HPDE6-E6E7 (cell line): ENCODE results near the gene PCDH20.
"Not testable (repeated sequence)": the region's sequence is repeated elsewhere in the genome, so short reads cannot be mapped to it uniquely, and the experiment has no call there.

Experiments used
- DNase-seq: peaks from one replicate; pipeline ENCODE4 v3.0.0; 2011; ENCODE audit warnings: missing footprints; ENCODE audit errors: extremely low spot score

PCDH20 gene, protein sequence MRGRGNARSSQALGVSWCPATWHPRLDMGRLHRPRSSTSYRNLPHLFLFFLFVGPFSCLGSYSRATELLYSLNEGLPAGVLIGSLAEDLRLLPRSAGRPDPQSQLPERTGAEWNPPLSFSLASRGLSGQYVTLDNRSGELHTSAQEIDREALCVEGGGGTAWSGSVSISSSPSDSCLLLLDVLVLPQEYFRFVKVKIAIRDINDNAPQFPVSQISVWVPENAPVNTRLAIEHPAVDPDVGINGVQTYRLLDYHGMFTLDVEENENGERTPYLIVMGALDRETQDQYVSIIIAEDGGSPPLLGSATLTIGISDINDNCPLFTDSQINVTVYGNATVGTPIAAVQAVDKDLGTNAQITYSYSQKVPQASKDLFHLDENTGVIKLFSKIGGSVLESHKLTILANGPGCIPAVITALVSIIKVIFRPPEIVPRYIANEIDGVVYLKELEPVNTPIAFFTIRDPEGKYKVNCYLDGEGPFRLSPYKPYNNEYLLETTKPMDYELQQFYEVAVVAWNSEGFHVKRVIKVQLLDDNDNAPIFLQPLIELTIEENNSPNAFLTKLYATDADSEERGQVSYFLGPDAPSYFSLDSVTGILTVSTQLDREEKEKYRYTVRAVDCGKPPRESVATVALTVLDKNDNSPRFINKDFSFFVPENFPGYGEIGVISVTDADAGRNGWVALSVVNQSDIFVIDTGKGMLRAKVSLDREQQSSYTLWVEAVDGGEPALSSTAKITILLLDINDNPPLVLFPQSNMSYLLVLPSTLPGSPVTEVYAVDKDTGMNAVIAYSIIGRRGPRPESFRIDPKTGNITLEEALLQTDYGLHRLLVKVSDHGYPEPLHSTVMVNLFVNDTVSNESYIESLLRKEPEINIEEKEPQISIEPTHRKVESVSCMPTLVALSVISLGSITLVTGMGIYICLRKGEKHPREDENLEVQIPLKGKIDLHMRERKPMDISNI

DNA sequence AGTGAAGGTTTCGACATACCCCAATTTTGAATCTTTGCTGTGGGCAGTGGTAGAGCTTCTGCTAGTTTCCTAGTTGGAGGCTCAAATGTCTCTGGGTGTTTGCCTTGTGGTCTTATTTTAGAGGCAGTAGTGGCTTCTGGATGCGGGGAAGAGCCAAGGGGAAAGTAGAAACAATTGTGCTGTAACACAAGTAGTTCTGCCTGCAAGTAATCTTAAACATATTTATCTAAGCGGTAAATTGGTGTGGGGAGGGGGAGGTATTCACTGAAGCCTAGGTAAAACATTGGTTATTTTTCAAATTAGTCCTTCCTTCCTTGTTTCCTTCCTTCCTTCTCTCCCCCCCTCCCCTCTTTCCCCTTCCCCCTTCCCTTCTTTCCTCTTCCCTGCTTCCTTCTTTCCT lies at the start of gene PCDH20:
PCDH20 (minus strand) TSS at position 101 of the 400 bp plus-strand sequence. CDS start 691 bp downstream, outside the sequence.
- DNase-seq, result no peak

DNA sequence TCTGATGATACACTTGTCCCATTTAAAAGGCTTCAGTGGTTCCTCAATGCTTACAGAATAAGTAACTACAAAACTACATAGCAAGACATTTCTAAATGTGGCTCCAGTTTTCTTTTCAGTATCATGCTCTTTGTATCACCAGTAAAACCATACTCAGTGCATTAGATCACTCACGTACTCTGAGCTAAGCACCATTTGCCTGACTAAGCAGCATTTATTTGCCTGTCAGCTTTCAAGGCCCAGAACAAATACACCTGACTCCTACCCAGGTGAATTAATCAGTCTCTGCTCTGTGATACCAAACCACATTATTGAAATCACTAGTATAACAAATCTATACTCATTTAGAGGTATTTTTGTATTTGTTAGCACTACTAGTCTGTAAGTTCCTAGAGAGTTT lies 47.4 kb upstream of the PCDH20 start:
- DNase-seq, result no peak

DNA sequence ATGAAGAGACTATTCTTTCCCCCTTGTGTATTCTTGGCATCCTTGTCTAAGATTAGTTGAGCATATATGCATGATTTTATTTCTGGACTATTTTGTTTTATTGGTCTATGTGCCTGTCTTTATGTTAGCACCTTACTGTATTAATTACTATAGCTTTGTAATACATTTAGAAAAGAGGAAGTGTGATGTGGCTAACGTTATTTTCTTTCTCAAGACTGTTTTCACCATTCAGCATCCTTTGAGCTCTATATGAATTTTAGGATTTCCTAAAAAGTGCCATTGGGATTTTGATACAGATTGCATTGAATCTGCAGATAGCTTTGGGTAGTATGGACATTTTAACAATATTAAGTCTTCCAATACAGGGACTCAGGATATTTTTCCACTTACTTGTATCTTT lies 37.5 kb upstream of the PCDH20 start:
- DNase-seq, result no peak

DNA sequence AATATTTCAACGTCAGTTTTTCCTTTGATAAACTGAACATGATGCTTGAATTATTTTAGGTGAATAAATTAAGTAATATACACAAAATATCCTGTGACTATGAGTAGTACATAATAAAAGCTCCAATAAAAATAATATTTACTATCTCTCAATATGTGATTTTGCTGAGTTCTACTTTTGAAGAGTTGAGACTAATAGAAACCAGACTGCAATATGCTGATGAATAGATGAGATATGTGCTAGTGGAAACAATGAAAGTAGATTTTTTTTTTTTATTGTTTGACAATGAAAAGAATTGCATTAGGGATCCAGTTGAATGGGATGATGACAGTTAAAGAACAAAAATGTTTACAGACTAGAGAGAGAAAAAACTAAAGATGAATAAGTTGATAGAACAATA lies 16.4 kb upstream of the PCDH20 start:
- DNase-seq, result no peak

DNA sequence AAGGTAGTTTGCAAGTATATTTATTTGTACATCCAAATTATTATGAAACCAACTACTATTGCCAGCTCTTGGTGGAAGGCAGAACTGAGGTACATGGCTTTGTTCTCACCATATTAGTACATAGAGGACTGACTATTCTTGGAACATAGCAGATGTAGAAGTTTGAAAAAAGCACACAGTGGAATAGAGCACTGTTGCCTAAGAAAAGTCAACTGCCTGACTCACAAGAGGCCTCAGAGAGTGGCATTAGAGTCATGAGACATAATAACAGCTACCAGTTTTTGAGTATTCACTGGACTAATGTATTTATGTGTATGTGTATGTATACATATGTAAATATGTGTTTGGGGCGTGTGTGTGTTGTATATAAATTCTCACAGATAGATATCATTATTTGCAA lies 8.3 kb upstream of the PCDH20 start:
- DNase-seq, result no peak

DNA sequence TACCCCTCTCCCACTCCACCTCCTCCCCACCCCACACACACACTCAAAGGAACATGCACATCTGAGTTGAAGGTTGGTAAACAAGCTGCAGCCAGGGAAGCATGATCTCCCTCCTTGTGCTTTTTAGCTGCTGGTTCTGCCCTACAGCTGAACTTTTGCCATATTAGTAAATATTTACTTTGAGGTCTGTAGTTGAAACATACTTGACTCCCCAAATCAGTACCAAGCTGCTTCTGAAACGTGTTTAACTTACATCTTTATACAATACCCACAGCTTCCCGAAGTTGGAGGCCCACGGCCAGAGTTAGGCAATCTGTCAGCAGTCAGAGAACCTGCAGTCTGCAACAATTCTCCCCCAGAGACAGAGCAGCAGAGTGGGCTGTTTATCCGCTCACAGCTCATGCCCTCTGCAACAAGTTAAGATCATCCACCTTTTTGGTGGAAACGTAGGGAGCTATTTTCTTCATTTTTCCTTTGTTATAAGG lies 1.5 kb upstream of the PCDH20 start:
- no peak for DNase-seq

DNA sequence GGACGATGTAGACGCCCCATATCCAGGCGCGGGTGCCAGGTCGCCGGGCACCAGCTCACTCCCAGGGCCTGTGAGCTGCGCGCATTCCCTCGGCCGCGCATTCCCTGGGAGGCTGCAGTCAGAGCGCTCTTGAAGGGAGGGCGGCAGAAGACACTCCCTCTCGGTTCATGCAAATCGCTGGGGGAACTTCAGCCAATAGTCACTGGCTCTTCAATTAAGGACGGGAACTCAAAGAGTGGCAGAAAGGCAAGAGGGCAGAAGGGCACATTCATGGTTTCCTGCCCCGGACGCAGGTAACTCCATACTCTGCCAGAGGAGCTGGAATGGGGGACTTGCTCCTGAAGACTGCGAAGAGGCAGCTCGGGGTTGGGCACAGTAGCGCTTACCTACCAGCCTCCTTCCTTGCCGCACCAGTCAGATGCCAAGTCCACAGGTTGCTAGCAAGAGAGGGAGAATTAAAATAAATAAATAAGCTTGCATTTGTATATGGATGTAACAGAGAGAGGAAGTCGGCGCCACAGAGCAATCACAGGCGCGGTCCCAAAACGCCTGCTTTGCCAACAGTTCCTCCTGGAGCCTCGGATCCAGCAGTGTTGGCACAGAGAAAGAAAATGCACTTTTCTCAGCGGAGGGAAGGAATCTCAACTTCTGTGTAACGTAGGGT lies 459 bp downstream of the PCDH20 start:
- peak; percentile 52 for DNase-seq

DNA sequence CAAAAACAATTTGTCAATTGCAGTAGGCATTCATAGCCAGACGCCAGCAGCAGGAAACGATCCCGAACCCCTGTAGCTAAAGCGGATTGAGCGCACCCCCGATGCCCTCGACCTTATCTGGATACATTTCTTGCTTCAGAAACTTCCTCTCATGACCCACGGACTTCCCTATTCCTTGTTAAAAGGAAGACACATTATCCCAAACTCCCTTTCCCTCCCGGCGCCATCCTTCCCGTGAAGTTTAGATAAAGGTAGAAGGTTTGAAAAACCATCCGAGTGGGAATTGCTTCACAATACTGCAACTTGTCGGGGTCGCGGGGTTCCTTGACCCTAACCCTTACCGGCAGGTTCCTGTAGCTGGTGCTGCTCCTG lies 977 bp downstream of the PCDH20 start:
- DNase-seq, result no peak

DNA sequence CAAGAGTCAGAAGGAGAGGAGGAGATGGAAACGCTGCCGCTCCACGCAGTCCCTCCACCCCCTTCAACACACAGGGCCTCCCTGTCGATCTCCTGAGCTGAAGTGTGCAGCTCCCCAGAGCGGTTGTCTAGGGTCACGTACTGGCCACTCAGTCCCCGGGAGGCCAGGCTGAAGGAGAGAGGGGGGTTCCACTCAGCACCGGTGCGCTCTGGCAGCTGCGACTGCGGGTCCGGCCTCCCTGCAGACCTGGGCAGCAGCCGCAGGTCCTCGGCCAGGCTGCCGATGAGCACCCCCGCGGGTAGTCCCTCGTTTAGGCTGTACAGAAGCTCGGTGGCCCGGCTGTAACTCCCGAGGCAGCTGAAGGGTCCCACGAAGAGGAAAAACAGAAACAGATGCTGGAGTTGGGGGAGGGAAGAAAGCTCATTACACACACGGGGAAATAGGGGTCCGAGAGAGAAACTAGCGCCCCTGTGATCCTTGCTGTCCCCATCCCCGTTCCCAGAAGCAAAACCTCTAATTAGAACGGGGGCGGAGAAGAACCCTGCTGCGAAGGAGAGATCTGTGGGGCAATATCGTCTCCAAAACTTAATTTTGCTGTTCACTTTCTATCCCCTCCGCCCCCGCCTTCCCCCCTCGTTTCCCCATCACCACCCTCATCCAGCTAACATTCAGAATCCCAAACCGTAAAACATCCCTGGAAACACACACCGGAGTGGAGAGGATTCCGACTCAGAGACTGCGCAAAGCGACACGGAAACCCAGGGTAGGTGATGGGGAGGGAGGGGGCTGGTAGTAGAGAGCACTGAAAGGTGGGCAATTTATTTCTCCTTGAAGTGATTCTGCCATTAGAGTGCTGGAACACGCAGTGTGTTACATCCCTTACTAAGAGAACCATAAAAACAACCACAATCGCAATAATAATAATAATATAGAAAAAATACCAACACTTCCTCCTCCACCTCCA lies 1.8 kb downstream of the PCDH20 start:
- DNase-seq, result no peak

DNA sequence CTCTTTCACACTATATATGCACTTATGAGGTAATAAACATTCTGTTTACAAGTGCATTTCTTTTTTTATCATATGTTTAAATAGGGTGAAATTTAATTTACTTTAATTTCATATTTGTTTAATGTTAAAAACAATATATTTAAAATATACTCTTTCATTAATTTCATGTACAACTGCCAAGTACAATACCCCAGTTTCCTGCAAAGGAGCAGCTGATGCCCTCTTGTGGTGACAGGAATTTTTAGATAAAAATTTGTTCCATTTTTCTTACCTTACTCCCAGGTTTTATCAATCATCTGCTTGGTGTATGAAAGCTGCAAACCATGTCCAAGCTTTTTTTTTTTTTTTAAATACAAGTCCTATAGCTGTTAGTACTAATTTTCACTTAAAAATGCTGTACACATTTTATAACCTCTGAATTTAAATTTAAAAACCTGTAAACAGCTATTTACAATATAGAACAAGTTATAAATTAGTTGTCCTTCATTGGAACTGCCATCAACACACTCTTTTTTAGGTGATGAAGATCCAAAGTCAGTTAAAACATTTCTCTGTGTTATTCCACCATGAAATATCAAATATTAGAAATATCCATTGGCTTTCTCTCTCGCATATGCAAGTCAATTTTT lies 4.9 kb downstream of the PCDH20 start:
- DNase-seq, result no peak

DNA sequence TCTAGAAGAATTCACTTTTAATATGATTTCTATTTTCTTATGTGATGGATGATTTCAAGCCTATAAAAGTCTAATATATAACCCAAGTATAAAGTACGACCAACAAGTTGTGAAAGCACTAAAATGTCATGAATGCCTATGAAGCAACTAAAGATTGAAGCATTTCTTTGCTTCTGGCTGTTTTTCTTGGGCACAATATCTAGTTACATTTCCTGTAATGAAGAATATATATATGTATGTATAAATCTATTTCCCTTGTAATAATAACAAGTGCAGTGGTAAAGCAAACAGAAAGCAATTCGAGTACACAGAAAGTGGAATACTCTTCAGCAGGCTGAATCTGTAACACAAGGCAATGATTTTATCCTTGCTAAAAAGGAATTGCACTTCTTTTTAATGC lies 5.4 kb downstream of the PCDH20 start:
- DNase-seq, result no peak

DNA sequence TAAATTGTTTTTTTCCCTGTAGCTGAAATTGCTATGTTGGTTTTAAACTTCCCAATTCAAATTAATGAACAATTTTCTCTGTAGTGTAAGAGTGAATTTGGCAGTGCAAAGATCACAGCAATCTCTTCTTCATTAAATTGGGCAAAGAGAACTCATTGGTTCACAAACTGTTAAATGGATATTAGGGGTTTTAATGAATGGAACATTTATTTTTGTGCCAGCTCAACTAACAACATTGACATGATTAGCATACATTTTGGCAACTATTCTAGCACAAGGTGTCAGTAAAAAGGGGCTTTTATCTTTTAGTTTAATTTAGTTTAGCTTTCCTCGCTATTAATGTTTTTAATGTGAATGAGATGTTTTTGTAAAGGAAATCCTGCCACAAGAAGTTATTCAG lies 7.1 kb downstream of the PCDH20 start:
- no peak for DNase-seq

DNA sequence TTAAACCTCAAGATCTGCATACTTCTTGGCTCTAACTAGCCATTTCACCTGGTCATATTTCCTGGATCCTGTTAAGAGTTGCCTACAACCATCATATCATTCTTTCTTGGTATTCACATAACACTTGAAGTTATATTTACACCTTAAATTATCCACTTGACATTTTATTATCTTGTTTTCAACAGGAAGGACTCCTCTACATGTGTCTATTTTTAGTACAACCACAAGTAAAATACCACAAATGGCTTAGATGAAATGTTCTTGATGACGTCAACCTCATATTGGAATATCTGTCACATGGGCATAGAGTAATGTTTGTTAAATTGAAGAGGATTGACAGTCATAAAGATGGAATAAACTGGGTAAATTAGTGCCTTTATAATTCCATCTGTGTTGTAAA lies 9.4 kb downstream of the PCDH20 start:
- DNase-seq, result no peak

DNA sequence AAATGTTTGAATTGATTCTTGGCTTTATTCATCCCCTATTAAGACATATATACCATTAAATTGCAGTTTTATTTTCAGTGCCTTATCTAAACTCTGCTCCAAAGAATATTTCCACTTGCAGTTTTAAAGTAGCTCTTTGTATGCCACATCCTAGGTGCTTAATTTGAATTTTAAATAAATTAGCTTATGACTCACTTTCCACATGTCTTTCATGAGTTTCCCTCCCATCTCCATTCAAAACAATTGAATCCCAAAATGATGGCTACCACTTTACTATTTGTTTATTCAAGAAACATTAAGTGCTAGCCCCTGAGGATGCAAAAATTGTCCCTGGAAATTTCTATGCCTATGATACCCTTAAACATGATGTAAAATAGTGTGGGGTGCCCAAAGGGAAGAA lies 19.5 kb downstream of the PCDH20 start:
- no peak for DNase-seq

DNA sequence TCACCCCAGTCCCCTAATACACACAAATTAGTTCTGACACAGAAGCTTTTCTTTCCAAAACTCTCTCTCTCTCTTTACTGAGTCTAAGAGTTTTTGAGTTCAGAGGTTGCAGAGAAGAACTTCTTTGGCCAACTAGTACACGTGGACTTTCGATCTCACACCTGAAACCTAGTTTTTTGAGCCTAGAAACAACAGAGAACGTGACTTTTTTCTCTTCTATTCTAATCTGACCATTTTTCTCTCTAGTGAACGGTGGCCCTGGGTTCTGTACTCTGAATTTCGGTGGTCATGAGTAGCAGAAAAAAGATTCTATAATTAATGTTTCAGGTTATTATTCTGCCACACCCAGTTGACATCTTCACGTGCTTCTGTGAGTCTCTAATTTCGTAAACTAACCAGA lies 24.2 kb downstream of the PCDH20 start:
- no peak for DNase-seq

DNA sequence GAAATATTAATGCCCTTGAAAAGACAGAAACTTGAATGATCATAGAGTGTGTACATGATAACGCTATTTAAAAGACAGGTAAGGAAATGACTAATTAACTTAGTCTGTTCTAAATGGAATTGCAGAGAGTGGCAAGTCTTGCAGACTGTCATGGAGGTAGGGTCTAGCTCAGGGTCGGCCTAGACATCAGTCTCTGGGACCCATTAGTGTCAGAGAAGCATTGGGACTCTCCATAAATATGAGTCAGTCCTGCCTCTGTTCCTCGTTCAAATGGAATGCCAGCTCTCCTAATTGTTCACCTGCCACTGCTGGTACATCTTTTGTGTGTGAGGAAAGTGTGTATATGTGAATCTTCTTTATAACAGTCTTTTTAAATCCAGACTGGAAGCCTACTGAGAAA lies 28.0 kb downstream of the PCDH20 start:
- DNase-seq, result no peak

DNA sequence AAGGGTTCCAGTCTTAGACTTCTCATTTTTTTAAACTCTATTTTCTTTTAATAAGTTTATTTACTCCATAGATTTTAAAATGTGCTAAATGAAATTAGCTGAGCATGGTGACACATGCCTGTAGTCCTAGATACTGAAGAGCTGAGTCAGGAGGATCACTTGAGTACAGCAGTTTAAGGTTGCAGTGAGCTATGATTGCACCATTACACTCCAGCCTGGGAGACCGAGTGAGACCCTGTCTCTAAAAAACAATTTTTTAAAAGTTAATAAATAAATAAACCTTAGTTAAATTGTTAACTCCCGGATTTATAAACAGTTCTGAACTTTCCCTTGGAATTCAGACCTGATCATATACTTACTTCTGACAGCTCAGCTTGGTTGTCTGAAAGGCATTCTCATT lies 32.5 kb downstream of the PCDH20 start:
- DNase-seq, result no peak

DNA sequence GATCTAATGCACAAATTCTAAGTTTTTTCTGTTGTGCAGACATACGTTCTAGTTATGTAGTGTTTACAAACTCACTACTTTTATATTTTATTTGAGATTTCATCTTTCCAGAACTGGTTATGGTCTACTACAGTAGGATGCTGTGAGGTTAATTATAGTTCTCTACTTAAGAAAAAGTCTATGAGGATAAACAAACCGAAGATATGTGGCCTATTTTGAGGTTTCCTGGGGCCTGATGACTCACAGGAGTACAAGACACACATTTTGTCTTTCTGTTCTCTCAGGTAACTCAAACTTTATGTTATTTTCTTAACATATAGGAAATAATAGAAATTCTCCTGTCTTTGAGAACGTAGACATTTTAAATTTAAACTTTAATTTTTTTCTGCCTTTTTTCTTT lies 45.1 kb downstream of the PCDH20 start:
- DNase-seq, result no peak

DNA sequence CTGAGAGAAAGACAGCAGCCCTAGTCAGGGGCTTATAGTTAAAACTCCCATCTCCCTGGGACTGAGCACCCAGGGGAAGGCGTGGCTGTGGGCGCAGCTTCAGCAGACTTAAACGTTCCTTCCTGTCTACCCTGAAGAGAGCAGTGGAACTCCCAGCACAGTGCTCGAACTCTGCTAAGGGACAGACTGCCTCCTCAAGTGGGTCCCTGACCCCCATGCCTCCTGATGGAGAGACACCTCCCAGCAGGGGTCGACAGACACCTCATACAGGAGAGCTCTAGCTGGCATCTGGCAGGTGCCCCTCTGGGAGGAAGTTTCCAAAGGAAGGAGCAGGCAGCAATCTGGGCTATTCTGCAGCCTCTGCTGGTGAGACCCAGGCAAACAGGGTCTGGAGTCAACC lies 51.0 kb downstream of the PCDH20 start:
- DNase-seq, result not testable (repeated sequence)

DNA sequence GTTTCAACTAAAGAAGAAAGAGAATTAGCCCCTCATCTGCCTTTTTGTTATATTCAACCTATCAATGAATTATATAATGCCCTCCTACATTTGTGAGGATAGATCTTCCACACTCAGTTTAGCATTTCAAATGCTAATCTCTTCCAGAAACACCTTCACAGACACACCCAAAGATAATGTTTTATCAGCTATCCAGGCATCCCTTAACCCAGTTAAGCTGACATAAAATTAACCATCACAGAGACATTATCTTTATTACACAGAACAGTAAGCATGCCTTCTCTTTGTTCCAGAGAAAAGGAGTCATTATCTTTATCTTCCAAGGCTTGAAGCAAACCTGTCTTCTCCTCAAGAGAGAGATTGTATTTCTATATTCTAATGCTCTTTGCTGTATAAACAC lies 53.1 kb downstream of the PCDH20 start:
- DNase-seq, result no peak
